NCI-H446 (cell line): ENCODE data around the gene HDAC8.
A peak's percentile ranks its signal among the peaks of the same experiment; 100 is the strongest.
"Not testable (repeated sequence)": the region's sequence is repeated elsewhere in the genome, so short reads cannot be mapped to it uniquely, and the experiment has no call there.

Experiments used
- DNase-seq, 2 experiments: peaks; one replicate each; lab custom pipeline; 2025; lab: John Stamatoyannopoulos, UW

The HDAC8 gene

GRCh38 chrX:72572248-72573157, at the start of gene HDAC8:
Gene HDAC8, minus strand, starts transcription at chrX:72572843. Its CDS starts 82 bp downstream, at chrX:72572761.
- DNase-seq, result peak; percentile 67 to 78

- DNase-seq, result no peak
These were observed 49.2 kb upstream of the HDAC8 start for GRCh38 chrX:72621625-72622485.

GRCh38 chrX:72621163-72621562, 48.5 kb upstream of the HDAC8 start:
- DNase-seq, result no peak

- DNase-seq, result peak in 1 of 2 experiments; percentile 2
These were observed 48.0 kb upstream of the HDAC8 start for GRCh38 chrX:72620550-72621145.

GRCh38 chrX:72609313-72609712, 36.7 kb upstream of the HDAC8 start:
- no peak for DNase-seq

GRCh38 chrX:72604705-72605104, 32.1 kb upstream of the HDAC8 start:
- DNase-seq, result no peak

- DNase-seq, result no peak
These were observed 31.5 kb upstream of the HDAC8 start for GRCh38 chrX:72604112-72604511.

GRCh38 chrX:72591038-72591437, 18.4 kb upstream of the HDAC8 start:
- not testable (repeated sequence) for DNase-seq

- no peak for DNase-seq
These were observed 11.5 kb upstream of the HDAC8 start for GRCh38 chrX:72584163-72584562.

GRCh38 chrX:72576141-72576894, 3.7 kb upstream of the HDAC8 start:
- no peak for DNase-seq

GRCh38 chrX:72573158-72573511, 492 bp upstream of the HDAC8 start:
- peak in 1 of 2 experiments; percentile 44 for DNase-seq

GRCh38 chrX:72569786-72570185, 2.9 kb downstream of the HDAC8 start:
- no peak for DNase-seq

- no peak for DNase-seq
These were observed 4.1 kb downstream of the HDAC8 start for GRCh38 chrX:72568406-72569092.

GRCh38 chrX:72566448-72566847, 6.2 kb downstream of the HDAC8 start:
- no peak for DNase-seq

- DNase-seq, result not testable (repeated sequence)
These were observed 13.0 kb downstream of the HDAC8 start for GRCh38 chrX:72559655-72560054.

GRCh38 chrX:72554448-72555140, 18.0 kb downstream of the HDAC8 start:
- no peak for DNase-seq

GRCh38 chrX:72552443-72552842, 20.2 kb downstream of the HDAC8 start:
- not testable (repeated sequence) for DNase-seq

GRCh38 chrX:72545990-72546389, 26.7 kb downstream of the HDAC8 start:
- DNase-seq, result no peak

- DNase-seq, result peak in 1 of 2 experiments; percentile 12
These were observed 32.3 kb downstream of the HDAC8 start for GRCh38 chrX:72540318-72540717.

GRCh38 chrX:72539822-72540221, 32.8 kb downstream of the HDAC8 start:
- no peak for DNase-seq
